GM21528 (cell line): Measurements from ENCODE around the gene ERI3.

Experiments used
- ATAC-seq: cut with Tn5 transposase; IDR thresholded peaks from one replicate; pipeline ENCODE4 v1.9.1; 2021; ENCODE audit warnings: mild to moderate bottlenecking, moderate library complexity; ENCODE audit not compliant: unreplicated experiment, low FRiP score

Gene ERI3

GRCh38 chr1:44289530-44289929, 65.5 kb downstream of the ERI3 start:
- ATAC-seq: no peak

- no peak for ATAC-seq
These were observed 66.2 kb downstream of the ERI3 start for GRCh38 chr1:44288883-44289282.

- no peak for ATAC-seq
These were observed 70.9 kb downstream of the ERI3 start for GRCh38 chr1:44284184-44284583.

- no peak for ATAC-seq
These were observed 71.4 kb downstream of the ERI3 start for GRCh38 chr1:44283524-44284173.

GRCh38 chr1:44282704-44283426, 72.2 kb downstream of the ERI3 start:
- ATAC-seq: no peak

- no peak for ATAC-seq
These were observed 72.9 kb downstream of the ERI3 start for GRCh38 chr1:44281962-44282703.

GRCh38 chr1:44276901-44277300, 78.2 kb downstream of the ERI3 start:
- ATAC-seq: no peak

- ATAC-seq: no peak
These were observed 79.1 kb downstream of the ERI3 start for GRCh38 chr1:44275991-44276405.

- ATAC-seq: no peak
These were observed 79.6 kb downstream of the ERI3 start for GRCh38 chr1:44275296-44275962.

GRCh38 chr1:44273560-44274350, 81.3 kb downstream of the ERI3 start:
- no peak for ATAC-seq

GRCh38 chr1:44272992-44273391, 82.1 kb downstream of the ERI3 start:
- no peak for ATAC-seq

- no peak for ATAC-seq
These were observed 83.4 kb downstream of the ERI3 start for GRCh38 chr1:44271646-44272045.

- ATAC-seq: no peak
These were observed 84.1 kb downstream of the ERI3 start for GRCh38 chr1:44270686-44271628.

- no peak for ATAC-seq
These were observed 87.0 kb downstream of the ERI3 start for GRCh38 chr1:44268054-44268453.

GRCh38 chr1:44267438-44267837, 87.6 kb downstream of the ERI3 start:
- ATAC-seq: no peak

- ATAC-seq: no peak
These were observed 88.4 kb downstream of the ERI3 start for GRCh38 chr1:44266400-44267344.

- ATAC-seq: no peak
These were observed 89.2 kb downstream of the ERI3 start for GRCh38 chr1:44265656-44266358.

- ATAC-seq: no peak
These were observed 90.6 kb downstream of the ERI3 start for GRCh38 chr1:44264451-44264771.
